ENCODE results near the gene FNDC3B. TPM values are rescaled to one million over a fixed set of nuclear protein-coding genes. Genes with fewer than 3 reads are reported as not detected.
A peak's percentile ranks its signal among the peaks of the same experiment; 100 is the strongest.

The FNDC3B gene
- total and polyA plus RNA-seq, 9 of the 15 experiments (the other 6 are each of a cell fraction or from before 2014, with no cell fraction given) = 7.0 to 35.8 (median 16.2) TPM

DNA sequence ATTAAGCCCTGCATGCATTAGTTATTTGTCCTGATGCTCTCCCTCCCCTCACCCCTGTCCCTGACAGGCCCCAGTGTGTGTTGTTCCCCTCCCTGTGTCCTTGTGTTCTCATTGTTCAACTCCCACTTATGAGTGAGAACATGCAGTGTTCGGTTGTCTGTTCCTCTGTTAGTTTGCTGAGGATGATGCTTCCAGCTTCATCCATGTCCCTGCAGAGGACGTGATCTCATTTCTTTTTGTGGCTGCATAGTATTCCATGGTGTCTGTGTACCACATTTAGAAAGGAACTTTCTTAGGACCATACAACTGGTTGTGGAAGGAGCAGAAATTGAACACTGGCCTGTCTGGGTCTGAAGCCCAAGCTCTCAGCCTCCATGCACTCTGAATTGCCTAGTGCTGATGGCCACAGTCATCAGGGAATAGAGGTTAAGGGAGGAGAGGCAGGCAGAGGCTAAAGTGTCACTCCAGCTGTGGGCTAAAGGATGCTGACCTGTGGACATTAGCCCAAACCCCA, 138.5 kb downstream of the FNDC3B start (continued):
- TF ChIP-seq SMAD4 (CRISPR knock-in tag; conservative IDR thresholded peaks at IDR 0.05) (no peak), MAFG (tag; conservative IDR thresholded peaks at IDR 0.05) (no peak)
- TF ChIP-seq, protein P1, sequence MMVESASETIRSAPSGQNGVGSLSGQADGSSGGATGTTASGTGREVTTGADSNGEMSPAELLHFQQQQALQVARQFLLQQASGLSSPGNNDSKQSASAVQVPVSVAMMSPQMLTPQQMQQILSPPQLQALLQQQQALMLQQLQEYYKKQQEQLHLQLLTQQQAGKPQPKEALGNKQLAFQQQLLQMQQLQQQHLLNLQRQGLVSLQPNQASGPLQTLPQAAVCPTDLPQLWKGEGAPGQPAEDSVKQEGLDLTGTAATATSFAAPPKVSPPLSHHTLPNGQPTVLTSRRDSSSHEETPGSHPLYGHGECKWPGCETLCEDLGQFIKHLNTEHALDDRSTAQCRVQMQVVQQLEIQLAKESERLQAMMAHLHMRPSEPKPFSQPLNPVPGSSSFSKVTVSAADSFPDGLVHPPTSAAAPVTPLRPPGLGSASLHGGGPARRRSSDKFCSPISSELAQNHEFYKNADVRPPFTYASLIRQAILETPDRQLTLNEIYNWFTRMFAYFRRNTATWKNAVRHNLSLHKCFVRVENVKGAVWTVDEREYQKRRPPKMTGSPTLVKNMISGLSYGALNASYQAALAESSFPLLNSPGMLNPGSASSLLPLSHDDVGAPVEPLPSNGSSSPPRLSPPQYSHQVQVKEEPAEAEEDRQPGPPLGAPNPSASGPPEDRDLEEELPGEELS (CRISPR knock-in tag; IDR thresholded peaks at IDR 0.05; ENCODE audit: borderline replicate concordance) = no peak

DNA sequence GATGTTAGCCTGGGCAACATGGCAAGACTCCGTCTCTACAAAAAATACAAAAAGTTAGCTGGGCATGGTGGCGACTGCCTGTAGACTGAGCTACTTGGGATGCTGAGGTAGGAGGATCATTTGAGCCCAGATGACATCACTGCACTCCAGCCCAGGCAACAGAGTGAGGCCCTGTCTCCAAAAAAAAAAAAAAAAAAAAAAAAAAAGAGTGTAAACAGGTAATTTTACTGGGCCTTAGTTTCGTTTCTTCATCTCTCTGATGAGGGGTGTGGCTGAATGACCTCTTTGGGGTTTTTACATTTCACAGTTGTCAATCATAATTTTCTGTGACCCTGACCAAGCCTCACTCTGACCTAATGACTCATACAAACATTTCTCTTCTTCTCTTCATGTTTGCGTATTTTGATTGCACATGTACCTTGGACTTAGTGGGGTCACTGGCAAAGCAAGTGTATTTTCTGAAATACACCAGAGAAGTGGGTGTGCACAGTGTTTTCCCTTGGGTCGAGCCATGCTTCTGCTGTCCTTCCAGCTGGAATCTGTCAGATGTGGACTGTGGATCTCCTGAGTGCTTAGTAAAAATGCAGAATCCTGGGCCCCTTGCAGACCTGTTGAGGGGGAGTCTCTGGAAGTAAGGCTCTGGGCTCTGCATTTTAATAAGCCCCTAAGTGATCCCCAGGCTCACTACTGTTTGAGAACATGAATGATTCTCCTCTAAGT, 140.5 kb downstream of the FNDC3B start:
- peaks cover 6 to 9% of the 10 kb centered on the region in 2 experiments for H3K4me1 ChIP-seq (replicated peaks in 1 of 2; ENCODE audit: control insufficient read depth in 2 of 2, insufficient read depth in 2 of 2, low read length in 2 of 2)
- no peak overlapping the region for H3K4me3 ChIP-seq
- no peak overlapping the region for H2AFZ ChIP-seq (ENCODE audit: low read depth, low read length)
- H3K79me2 ChIP-seq (ENCODE audit: control insufficient read depth, insufficient read depth, low read length) = peaks cover 62% of the 10 kb centered on the region
- H4K20me1 ChIP-seq (replicated peaks; ENCODE audit: control insufficient read depth, insufficient read depth, low read length) = 0 out of 2 replicates have a peak, but pooled peaks cover 3% of the 10 kb centered on the region
- H3K27ac ChIP-seq (ENCODE audit: extremely low read depth, low read depth, low read length) = peak overlapping the region; percentile 36; the same call in 1 of the 3 replicates
- FAIRE-seq (peak; percentile 65), ATAC-seq (peak; percentile 79), DNase-seq (ENCODE audit: extremely low read depth in 1 of 4, low spot score in 3 of 4) (peak; percentile 39 to 68 (median 50))
- no peaks in the 10 kb centered on the region for H3K9me3 ChIP-seq (replicated peaks; ENCODE audit: control insufficient read depth, insufficient read depth, low read depth, low read length)
- intact Hi-C loops (cut with micrococcal nuclease) (no loop called here), in situ Hi-C loops (cut with MboI) (no loop called here)
- no TSS peak for BruUV-seq (replicated peaks)
- no peaks in the 10 kb centered on the region for H3K9me1 ChIP-seq (ENCODE audit: control insufficient read depth, insufficient read depth, low read length)
- H3K4me2 ChIP-seq (ENCODE audit: insufficient read depth, low read length) = no peak overlapping the region
- H3K36me3 ChIP-seq (ENCODE audit: control insufficient read depth, insufficient read depth, low read length) = no peaks in the 10 kb centered on the region; the same call in 2 of the 3 replicates
- ChIA-PET CTCF (ENCODE audit: low intra/inter-chr PET ratio) (no interaction called here), POLR2A (interaction anchor here (2.6 kb wide), 1 partner anchor 10 kb away, joined by 11 read pairs; no protein-coding TSS in a partner anchor)
- no peaks in the 10 kb centered on the region for H3K27me3 ChIP-seq (ENCODE audit: control insufficient read depth in 2 of 2, insufficient read depth in 2 of 2, low read length in 2 of 2)
- H3K9ac ChIP-seq (ENCODE audit: insufficient read depth in 1 of 2, low read depth in 2 of 2, low read length in 2 of 2) = no peak overlapping the region
- WGBS (ENCODE audit: insufficient coverage, low coverage, missing lambda C conversion rate) = 40% methylated on average over 4 of the region's 5 CpGs
- no peak for TF ChIP-seq MAFG (tag; conservative IDR thresholded peaks at IDR 0.05)
- TF ChIP-seq ARID1B (IDR thresholded peaks at IDR 0.05) = peak; percentile 36; the same call in 1 of the 2 replicates
- TF ChIP-seq DPF2 (IDR thresholded peaks at IDR 0.05) = peak; percentile 27; the same call in 1 of the 2 replicates
- TF ChIP-seq, protein P2, sequence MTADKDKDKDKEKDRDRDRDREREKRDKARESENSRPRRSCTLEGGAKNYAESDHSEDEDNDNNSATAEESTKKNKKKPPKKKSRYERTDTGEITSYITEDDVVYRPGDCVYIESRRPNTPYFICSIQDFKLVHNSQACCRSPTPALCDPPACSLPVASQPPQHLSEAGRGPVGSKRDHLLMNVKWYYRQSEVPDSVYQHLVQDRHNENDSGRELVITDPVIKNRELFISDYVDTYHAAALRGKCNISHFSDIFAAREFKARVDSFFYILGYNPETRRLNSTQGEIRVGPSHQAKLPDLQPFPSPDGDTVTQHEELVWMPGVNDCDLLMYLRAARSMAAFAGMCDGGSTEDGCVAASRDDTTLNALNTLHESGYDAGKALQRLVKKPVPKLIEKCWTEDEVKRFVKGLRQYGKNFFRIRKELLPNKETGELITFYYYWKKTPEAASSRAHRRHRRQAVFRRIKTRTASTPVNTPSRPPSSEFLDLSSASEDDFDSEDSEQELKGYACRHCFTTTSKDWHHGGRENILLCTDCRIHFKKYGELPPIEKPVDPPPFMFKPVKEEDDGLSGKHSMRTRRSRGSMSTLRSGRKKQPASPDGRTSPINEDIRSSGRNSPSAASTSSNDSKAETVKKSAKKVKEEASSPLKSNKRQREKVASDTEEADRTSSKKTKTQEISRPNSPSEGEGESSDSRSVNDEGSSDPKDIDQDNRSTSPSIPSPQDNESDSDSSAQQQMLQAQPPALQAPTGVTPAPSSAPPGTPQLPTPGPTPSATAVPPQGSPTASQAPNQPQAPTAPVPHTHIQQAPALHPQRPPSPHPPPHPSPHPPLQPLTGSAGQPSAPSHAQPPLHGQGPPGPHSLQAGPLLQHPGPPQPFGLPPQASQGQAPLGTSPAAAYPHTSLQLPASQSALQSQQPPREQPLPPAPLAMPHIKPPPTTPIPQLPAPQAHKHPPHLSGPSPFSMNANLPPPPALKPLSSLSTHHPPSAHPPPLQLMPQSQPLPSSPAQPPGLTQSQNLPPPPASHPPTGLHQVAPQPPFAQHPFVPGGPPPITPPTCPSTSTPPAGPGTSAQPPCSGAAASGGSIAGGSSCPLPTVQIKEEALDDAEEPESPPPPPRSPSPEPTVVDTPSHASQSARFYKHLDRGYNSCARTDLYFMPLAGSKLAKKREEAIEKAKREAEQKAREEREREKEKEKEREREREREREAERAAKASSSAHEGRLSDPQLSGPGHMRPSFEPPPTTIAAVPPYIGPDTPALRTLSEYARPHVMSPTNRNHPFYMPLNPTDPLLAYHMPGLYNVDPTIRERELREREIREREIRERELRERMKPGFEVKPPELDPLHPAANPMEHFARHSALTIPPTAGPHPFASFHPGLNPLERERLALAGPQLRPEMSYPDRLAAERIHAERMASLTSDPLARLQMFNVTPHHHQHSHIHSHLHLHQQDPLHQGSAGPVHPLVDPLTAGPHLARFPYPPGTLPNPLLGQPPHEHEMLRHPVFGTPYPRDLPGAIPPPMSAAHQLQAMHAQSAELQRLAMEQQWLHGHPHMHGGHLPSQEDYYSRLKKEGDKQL (CRISPR knock-in tag; IDR thresholded peaks at IDR 0.05; ENCODE audit: borderline replicate concordance) = no peak
- TF ChIP-seq CSDE1 (IDR thresholded peaks at IDR 0.05) = no peak
- TF ChIP-seq, protein P3, sequence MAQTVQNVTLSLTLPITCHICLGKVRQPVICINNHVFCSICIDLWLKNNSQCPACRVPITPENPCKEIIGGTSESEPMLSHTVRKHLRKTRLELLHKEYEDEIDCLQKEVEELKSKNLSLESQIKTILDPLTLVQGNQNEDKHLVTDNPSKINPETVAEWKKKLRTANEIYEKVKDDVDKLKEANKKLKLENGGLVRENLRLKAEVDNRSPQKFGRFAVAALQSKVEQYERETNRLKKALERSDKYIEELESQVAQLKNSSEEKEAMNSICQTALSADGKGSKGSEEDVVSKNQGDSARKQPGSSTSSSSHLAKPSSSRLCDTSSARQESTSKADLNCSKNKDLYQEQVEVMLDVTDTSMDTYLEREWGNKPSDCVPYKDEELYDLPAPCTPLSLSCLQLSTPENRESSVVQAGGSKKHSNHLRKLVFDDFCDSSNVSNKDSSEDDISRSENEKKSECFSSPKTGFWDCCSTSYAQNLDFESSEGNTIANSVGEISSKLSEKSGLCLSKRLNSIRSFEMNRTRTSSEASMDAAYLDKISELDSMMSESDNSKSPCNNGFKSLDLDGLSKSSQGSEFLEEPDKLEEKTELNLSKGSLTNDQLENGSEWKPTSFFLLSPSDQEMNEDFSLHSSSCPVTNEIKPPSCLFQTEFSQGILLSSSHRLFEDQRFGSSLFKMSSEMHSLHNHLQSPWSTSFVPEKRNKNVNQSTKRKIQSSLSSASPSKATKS (CRISPR knock-in tag; IDR thresholded peaks at IDR 0.05) = no peak
- no peak for TF ChIP-seq MCM2 (IDR thresholded peaks at IDR 0.05; ENCODE audit: low read depth)
- no peak for TF ChIP-seq TCF3 (CRISPR knock-in tag; IDR thresholded peaks at IDR 0.05)
